Measurements from ENCODE around the gene CSN1S1. TPM values are rescaled to one million over a fixed set of nuclear protein-coding genes. Genes with fewer than 3 reads are reported as not detected.

Gene CSN1S1
- total and polyA plus RNA-seq, 4 experiments from 2014 or later: not detected

DNA sequence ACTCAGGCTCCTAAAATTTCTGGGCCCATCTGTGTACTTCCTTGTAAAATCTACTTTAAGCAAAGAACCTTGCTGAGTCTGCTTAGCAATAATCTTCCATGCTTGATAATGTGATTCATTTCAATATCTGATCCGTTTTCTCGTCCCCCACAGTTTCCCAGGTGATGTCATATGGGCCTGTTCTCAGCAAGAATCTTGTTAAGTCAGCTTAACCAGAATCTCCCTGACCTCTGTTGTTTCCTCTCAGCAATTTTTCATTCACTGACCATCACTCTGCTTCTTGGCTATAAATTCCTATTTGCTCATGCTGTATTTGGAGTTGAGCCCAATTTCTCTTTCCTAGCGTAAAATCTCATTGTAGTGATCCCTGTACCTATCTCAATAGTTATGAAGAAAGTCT is 20.7 kb downstream of the CSN1S1 start:
- Histone ChIP-seq H3K4me1 (ENCODE audit: insufficient read depth, low read length) (no peaks in the 10 kb centered on the region), H3K27ac (ENCODE audit: low read depth, low read length) (no peak overlapping the region), H3K36me3 (ENCODE audit: insufficient read depth, low read length) (no peaks in the 10 kb centered on the region), H3K4me3 (ENCODE audit: low read length in 2 of 2) (no peak overlapping the region), H3K9me3 (ENCODE audit: control insufficient read depth in 1 of 2, low read length in 2 of 2) (no peaks in the 10 kb centered on the region), H3K27me3 (ENCODE audit: insufficient read depth, low read length) (no peaks in the 10 kb centered on the region)
- no peaks in the 10 kb centered on the region for H3K4me1 Mint-ChIP-seq
- no peak overlapping the region for H3K4me3 Mint-ChIP-seq
- POLR2A ChIA-PET (ENCODE audit: partially characterized antibody): no interaction called here
- peaks cover 0 to 9% (median 2%) of the 10 kb centered on the region in 8 donors for H3K9me3 Mint-ChIP-seq
- no peak overlapping the region for H3K27ac Mint-ChIP-seq
- no peaks in the 10 kb centered on the region for H3K27me3 Mint-ChIP-seq
- CTCF ChIA-PET (ENCODE audit: partially characterized antibody): no interaction called here
- H3K36me3 Mint-ChIP-seq: no peaks in the 10 kb centered on the region
- DNase-seq: no peak
- intact Hi-C loops (cut with micrococcal nuclease): no loop called here

DNA sequence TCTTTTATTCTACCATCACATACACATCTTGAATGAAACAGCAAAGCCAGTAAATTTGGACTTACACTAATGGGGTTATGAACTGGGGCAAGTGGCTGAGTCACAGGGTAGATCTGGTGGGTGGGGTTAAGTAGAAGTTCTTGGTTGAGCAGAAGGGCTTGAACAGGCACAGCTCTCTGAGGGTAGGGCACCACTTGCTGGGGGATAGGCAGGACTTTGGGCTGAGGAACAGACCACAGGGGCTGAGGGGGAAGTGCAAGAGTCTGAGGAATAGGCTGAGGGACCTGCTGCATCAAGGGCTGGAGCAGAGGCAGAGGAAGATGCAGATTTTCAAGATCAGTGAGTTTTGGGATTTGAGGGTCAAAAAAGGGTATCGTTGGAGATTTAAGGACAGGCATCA is 26.3 kb downstream of the CSN1S1 start:
- H3K36me3 Mint-ChIP-seq: no peaks in the 10 kb centered on the region
- no peak overlapping the region for H3K4me3 Mint-ChIP-seq
- DNase-seq: no peak
- no peak overlapping the region for H3K27ac Mint-ChIP-seq
- ChIA-PET CTCF (ENCODE audit: partially characterized antibody) (no interaction called here), POLR2A (ENCODE audit: partially characterized antibody) (no interaction called here)
- no peak overlapping the region for H3K27ac ChIP-seq (ENCODE audit: low read depth, low read length)
- H3K9me3 ChIP-seq (ENCODE audit: control insufficient read depth in 1 of 2, low read length in 2 of 2): no peaks in the 10 kb centered on the region
- no peaks in the 10 kb centered on the region for H3K4me1 ChIP-seq (ENCODE audit: insufficient read depth, low read length)
- no peaks in the 10 kb centered on the region for H3K36me3 ChIP-seq (ENCODE audit: insufficient read depth, low read length)
- no peaks in the 10 kb centered on the region for H3K27me3 Mint-ChIP-seq
- H3K4me1 Mint-ChIP-seq: no peaks in the 10 kb centered on the region
- peaks cover 0 to 4% (median 0%) of the 10 kb centered on the region in 8 donors for H3K9me3 Mint-ChIP-seq
- intact Hi-C loops (cut with micrococcal nuclease): no loop called here
- H3K4me3 ChIP-seq (ENCODE audit: low read length in 2 of 2): no peak overlapping the region
- H3K27me3 ChIP-seq (ENCODE audit: insufficient read depth, low read length): no peaks in the 10 kb centered on the region

- H3K27ac ChIP-seq (ENCODE audit: low read depth, low read length): no peak within 1 kb of the TSS
- no peak within 1 kb of the TSS for H3K4me3 ChIP-seq (ENCODE audit: low read length in 2 of 2)
- Mint-ChIP-seq H3K36me3 (no peaks in the 10 kb centered on the region), H3K27me3 (no peaks in the 10 kb centered on the region), H3K4me3 (no peak within 1 kb of the TSS), H3K27ac (no peak within 1 kb of the TSS), H3K9me3 (peaks cover 0 to 3% (median 0%) of the 10 kb centered on the region in 8 donors), H3K4me1 (no peaks in the 10 kb centered on the region)
- H3K36me3 ChIP-seq (ENCODE audit: insufficient read depth, low read length): no peaks in the 10 kb centered on the region
- no peaks in the 10 kb centered on the region for H3K4me1 ChIP-seq (ENCODE audit: insufficient read depth, low read length)
- H3K27me3 ChIP-seq (ENCODE audit: insufficient read depth, low read length): no peaks in the 10 kb centered on the region
- DNase-seq: no peak
- no peaks in the 10 kb centered on the region for H3K9me3 ChIP-seq (ENCODE audit: control insufficient read depth in 1 of 2, low read length in 2 of 2)
- intact Hi-C loops (cut with micrococcal nuclease): no loop called here
- POLR2A ChIA-PET (ENCODE audit: partially characterized antibody): no interaction called here
- CTCF ChIA-PET (ENCODE audit: partially characterized antibody): no interaction called here
Measured at GRCh38 chr4:69965628-69966027, 34.8 kb downstream of the CSN1S1 start, which contains the start of gene CSN2. CSN2 (minus strand) TSS chr4:69965728; CDS start chr4:69960995, 4,733 bp downstream.

DNA sequence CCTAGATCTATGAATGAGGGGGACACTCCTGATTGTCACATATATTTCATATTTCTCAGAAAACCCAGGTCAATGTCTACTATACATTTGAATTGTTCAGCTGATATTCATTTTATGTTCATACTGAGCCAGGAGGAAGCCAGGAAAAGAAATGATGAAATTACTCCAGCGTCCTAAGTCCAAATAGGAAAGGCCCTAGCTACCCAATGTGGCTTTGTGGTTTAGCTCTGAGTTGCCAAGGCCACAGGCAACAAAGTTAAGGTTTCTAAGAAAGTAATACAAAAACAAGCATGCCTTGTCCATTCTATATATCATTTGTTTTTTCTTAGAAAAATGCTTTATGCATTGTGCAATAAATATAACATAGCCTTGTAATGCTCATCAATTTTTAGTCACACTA is 39.2 kb downstream of the CSN1S1 start:
- Mint-ChIP-seq H3K27ac (no peak overlapping the region), H3K36me3 (no peaks in the 10 kb centered on the region), H3K4me3 (no peak overlapping the region), H3K27me3 (no peaks in the 10 kb centered on the region), H3K4me1 (no peaks in the 10 kb centered on the region), H3K9me3 (no peaks in the 10 kb centered on the region)
- ChIA-PET CTCF (ENCODE audit: partially characterized antibody) (no interaction called here), POLR2A (ENCODE audit: partially characterized antibody) (no interaction called here)
- H3K4me1 ChIP-seq (ENCODE audit: insufficient read depth, low read length): no peaks in the 10 kb centered on the region
- no peaks in the 10 kb centered on the region for H3K9me3 ChIP-seq (ENCODE audit: control insufficient read depth in 1 of 2, low read length in 2 of 2)
- H3K27me3 ChIP-seq (ENCODE audit: insufficient read depth, low read length): no peaks in the 10 kb centered on the region
- DNase-seq: no peak
- intact Hi-C loops (cut with micrococcal nuclease): no loop called here
- H3K36me3 ChIP-seq (ENCODE audit: insufficient read depth, low read length): no peaks in the 10 kb centered on the region
- H3K4me3 ChIP-seq (ENCODE audit: low read length in 2 of 2): no peak overlapping the region
- H3K27ac ChIP-seq (ENCODE audit: low read depth, low read length): no peak overlapping the region

DNA sequence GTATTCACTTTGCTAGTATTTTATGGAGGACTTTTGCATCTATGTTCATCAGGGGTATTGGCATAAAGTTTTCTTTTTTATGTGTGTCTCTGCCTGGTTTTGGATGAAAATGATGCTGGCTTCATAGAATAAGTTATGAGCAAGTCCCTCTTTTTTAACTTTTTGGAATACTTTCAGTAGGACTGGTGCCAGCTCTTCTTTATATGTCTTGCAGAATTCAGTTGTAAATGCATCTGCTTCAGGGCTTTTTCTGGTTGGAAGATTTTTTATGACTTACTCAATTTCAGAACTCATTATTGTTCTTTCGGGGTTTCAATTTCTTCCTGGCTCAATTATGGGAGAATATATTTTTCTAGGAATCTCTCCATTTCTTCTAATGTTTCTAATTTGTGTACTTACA is 43.8 kb downstream of the CSN1S1 start:
- ChIA-PET CTCF (ENCODE audit: partially characterized antibody) (no interaction called here), POLR2A (ENCODE audit: partially characterized antibody) (no interaction called here)
- no peak overlapping the region for H3K4me3 ChIP-seq (ENCODE audit: low read length in 2 of 2)
- H3K4me3 Mint-ChIP-seq: no peak overlapping the region
- H3K4me1 ChIP-seq (ENCODE audit: insufficient read depth, low read length): no peaks in the 10 kb centered on the region
- H3K27me3 Mint-ChIP-seq: no peaks in the 10 kb centered on the region
- no peak for DNase-seq
- no peaks in the 10 kb centered on the region for H3K4me1 Mint-ChIP-seq
- H3K9me3 ChIP-seq (ENCODE audit: control insufficient read depth in 1 of 2, low read length in 2 of 2): no peaks in the 10 kb centered on the region
- H3K27ac Mint-ChIP-seq: no peak overlapping the region
- H3K36me3 Mint-ChIP-seq: no peaks in the 10 kb centered on the region
- intact Hi-C loops (cut with micrococcal nuclease): no loop called here
- no peaks in the 10 kb centered on the region for H3K36me3 ChIP-seq (ENCODE audit: insufficient read depth, low read length)
- H3K9me3 Mint-ChIP-seq: no peaks in the 10 kb centered on the region
- no peaks in the 10 kb centered on the region for H3K27me3 ChIP-seq (ENCODE audit: insufficient read depth, low read length)
- no peak overlapping the region for H3K27ac ChIP-seq (ENCODE audit: low read depth, low read length)

- no peaks in the 10 kb centered on the region for H3K4me1 ChIP-seq (ENCODE audit: insufficient read depth, low read length)
- DNase-seq: no peak
- H3K4me3 Mint-ChIP-seq: no peak overlapping the region
- ChIA-PET CTCF (ENCODE audit: partially characterized antibody) (no interaction called here), POLR2A (ENCODE audit: partially characterized antibody) (no interaction called here)
- no peaks in the 10 kb centered on the region for H3K9me3 ChIP-seq (ENCODE audit: control insufficient read depth in 1 of 2, low read length in 2 of 2)
- no peaks in the 10 kb centered on the region for H3K9me3 Mint-ChIP-seq
- H3K27me3 ChIP-seq (ENCODE audit: insufficient read depth, low read length): no peaks in the 10 kb centered on the region
- H3K36me3 Mint-ChIP-seq: no peaks in the 10 kb centered on the region
- no peak overlapping the region for H3K27ac ChIP-seq (ENCODE audit: low read depth, low read length)
- no peaks in the 10 kb centered on the region for H3K27me3 Mint-ChIP-seq
- no peak overlapping the region for H3K27ac Mint-ChIP-seq
- no peaks in the 10 kb centered on the region for H3K36me3 ChIP-seq (ENCODE audit: insufficient read depth, low read length)
- intact Hi-C loops (cut with micrococcal nuclease): no loop called here
- no peaks in the 10 kb centered on the region for H3K4me1 Mint-ChIP-seq
- no peak overlapping the region for H3K4me3 ChIP-seq (ENCODE audit: low read length in 2 of 2)
Measured at GRCh38 chr4:69977582-69977981, 46.7 kb downstream of the CSN1S1 start.

DNA sequence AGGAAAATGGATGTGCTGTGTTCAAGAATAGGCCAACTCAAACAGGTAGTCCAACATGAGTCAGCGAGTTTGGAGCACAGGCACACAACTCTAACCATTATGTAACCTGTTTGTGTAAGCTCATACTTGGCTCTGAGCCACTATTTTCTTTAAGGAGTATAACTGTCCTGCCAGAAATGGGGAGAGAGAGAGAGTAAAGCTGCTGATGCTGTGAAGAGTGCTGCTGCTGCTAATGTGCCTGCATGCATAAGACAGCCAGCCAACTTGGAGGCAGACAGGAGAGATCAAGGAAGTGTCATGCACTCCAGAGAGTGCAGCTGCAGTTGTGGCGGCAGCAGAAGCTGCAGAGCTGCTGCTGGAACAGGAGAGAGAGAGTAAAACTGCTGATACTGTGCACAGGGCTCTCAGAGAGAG is 53.2 kb downstream of the CSN1S1 start:
- POLR2A ChIA-PET (ENCODE audit: partially characterized antibody): no interaction called here
- no peaks in the 10 kb centered on the region for H3K4me1 ChIP-seq (ENCODE audit: insufficient read depth, low read length)
- Mint-ChIP-seq H3K9me3 (no peaks in the 10 kb centered on the region), H3K27ac (no peak overlapping the region), H3K4me1 (no peaks in the 10 kb centered on the region), H3K36me3 (no peaks in the 10 kb centered on the region), H3K27me3 (no peaks in the 10 kb centered on the region), H3K4me3 (no peak overlapping the region)
- intact Hi-C loops (cut with micrococcal nuclease): no loop called here
- no peak for DNase-seq
- H3K36me3 ChIP-seq (ENCODE audit: insufficient read depth, low read length): no peaks in the 10 kb centered on the region
- CTCF ChIA-PET (ENCODE audit: partially characterized antibody): no interaction called here
- no peaks in the 10 kb centered on the region for H3K9me3 ChIP-seq (ENCODE audit: control insufficient read depth in 1 of 2, low read length in 2 of 2)
- H3K4me3 ChIP-seq (ENCODE audit: low read length in 2 of 2): no peak overlapping the region
- no peaks in the 10 kb centered on the region for H3K27me3 ChIP-seq (ENCODE audit: insufficient read depth, low read length)
- H3K27ac ChIP-seq (ENCODE audit: low read depth, low read length): no peak overlapping the region

GRCh38 chr4:69986663-69987062 is 55.8 kb downstream of the CSN1S1 start:
- no peak overlapping the region for H3K4me3 ChIP-seq (ENCODE audit: low read length in 2 of 2)
- H3K27ac Mint-ChIP-seq: no peak overlapping the region
- ChIA-PET POLR2A (ENCODE audit: partially characterized antibody) (no interaction called here), CTCF (ENCODE audit: partially characterized antibody) (no interaction called here)
- H3K9me3 Mint-ChIP-seq: no peaks in the 10 kb centered on the region
- intact Hi-C loops (cut with micrococcal nuclease): no loop called here
- no peaks in the 10 kb centered on the region for H3K9me3 ChIP-seq (ENCODE audit: control insufficient read depth in 1 of 2, low read length in 2 of 2)
- no peaks in the 10 kb centered on the region for H3K4me1 ChIP-seq (ENCODE audit: insufficient read depth, low read length)
- no peaks in the 10 kb centered on the region for H3K36me3 ChIP-seq (ENCODE audit: insufficient read depth, low read length)
- no peak for DNase-seq
- no peak overlapping the region for H3K4me3 Mint-ChIP-seq
- no peaks in the 10 kb centered on the region for H3K27me3 Mint-ChIP-seq
- no peaks in the 10 kb centered on the region for H3K4me1 Mint-ChIP-seq
- no peaks in the 10 kb centered on the region for H3K27me3 ChIP-seq (ENCODE audit: insufficient read depth, low read length)
- no peaks in the 10 kb centered on the region for H3K36me3 Mint-ChIP-seq
- no peak overlapping the region for H3K27ac ChIP-seq (ENCODE audit: low read depth, low read length)
